Measurements from ENCODE around the gene RNASE11. TPM values are rescaled to one million over a fixed set of nuclear protein-coding genes. Genes with fewer than 3 reads are reported as not detected.

Gene RNASE11
- total and polyA plus RNA-seq, 9 of the 15 experiments (the other 6 are each of a cell fraction or from before 2014, with no cell fraction given), result 0.16 to 0.29 (median 0.22) TPM; not detected in 6

DNA sequence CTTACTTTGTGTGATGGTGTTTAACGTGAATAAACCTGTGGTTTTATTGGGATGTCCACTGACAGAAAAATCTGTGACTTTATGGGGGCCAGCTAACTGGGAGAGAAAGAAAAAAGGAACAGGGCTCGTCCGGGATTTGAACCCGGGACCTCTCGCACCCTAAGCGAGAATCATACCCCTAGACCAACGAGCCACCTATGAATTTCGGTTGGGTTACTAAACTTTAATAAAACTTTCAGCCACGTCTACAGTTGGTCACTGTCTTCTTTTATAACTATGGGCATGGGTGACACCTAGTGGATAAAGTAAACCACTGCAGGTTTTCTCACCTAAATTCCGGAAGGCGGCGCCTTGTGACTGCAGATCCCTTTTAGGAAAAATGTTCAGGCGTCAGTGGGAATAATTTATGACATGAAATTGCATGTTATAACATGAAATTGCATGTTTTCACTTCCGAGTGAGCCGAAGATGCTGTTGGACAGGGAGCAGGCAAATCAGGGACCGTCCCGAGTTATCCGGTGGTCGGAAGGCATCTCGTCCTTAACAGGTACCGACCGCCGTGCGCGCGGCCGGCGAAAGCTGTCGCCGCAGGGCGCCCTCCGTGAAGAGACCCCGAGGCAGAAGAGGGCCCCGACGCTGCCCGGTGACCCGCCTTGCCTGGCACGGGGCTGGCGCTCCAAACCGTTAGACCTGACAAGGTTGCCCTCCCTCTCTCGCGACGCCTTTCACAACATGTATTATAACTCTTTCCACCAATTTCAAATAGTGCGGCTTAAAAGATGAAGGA is 21.6 kb upstream of the RNASE11 start (continued):
- TF ChIP-seq, protein P1, sequence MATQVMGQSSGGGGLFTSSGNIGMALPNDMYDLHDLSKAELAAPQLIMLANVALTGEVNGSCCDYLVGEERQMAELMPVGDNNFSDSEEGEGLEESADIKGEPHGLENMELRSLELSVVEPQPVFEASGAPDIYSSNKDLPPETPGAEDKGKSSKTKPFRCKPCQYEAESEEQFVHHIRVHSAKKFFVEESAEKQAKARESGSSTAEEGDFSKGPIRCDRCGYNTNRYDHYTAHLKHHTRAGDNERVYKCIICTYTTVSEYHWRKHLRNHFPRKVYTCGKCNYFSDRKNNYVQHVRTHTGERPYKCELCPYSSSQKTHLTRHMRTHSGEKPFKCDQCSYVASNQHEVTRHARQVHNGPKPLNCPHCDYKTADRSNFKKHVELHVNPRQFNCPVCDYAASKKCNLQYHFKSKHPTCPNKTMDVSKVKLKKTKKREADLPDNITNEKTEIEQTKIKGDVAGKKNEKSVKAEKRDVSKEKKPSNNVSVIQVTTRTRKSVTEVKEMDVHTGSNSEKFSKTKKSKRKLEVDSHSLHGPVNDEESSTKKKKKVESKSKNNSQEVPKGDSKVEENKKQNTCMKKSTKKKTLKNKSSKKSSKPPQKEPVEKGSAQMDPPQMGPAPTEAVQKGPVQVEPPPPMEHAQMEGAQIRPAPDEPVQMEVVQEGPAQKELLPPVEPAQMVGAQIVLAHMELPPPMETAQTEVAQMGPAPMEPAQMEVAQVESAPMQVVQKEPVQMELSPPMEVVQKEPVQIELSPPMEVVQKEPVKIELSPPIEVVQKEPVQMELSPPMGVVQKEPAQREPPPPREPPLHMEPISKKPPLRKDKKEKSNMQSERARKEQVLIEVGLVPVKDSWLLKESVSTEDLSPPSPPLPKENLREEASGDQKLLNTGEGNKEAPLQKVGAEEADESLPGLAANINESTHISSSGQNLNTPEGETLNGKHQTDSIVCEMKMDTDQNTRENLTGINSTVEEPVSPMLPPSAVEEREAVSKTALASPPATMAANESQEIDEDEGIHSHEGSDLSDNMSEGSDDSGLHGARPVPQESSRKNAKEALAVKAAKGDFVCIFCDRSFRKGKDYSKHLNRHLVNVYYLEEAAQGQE (IDR thresholded peaks at IDR 0.05; ENCODE audit: borderline replicate concordance), result peak; percentile 82
- TF ChIP-seq, protein P1 (CRISPR knock-in tag; IDR thresholded peaks at IDR 0.05; ENCODE audit: low read depth), result no peak
- TF ChIP-seq, protein P2, sequence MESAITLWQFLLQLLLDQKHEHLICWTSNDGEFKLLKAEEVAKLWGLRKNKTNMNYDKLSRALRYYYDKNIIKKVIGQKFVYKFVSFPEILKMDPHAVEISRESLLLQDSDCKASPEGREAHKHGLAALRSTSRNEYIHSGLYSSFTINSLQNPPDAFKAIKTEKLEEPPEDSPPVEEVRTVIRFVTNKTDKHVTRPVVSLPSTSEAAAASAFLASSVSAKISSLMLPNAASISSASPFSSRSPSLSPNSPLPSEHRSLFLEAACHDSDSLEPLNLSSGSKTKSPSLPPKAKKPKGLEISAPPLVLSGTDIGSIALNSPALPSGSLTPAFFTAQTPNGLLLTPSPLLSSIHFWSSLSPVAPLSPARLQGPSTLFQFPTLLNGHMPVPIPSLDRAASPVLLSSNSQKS (CRISPR knock-in tag; IDR thresholded peaks at IDR 0.05), result no peak
- TF ChIP-seq ZNF347 (CRISPR knock-in tag; IDR thresholded peaks at IDR 0.05; ENCODE audit: low read depth) (no peak), ZFP1 (CRISPR knock-in tag; IDR thresholded peaks at IDR 0.05) (no peak), JUNB (CRISPR knock-in tag; conservative IDR thresholded peaks at IDR 0.05) (no peak), ZNF197 (CRISPR knock-in tag; IDR thresholded peaks at IDR 0.05; ENCODE audit: low read depth) (no peak), ETS2 (tag; IDR thresholded peaks at IDR 0.05; ENCODE audit: borderline replicate concordance, poor library complexity, severe bottlenecking) (no peak), YY1 (IDR thresholded peaks at IDR 0.05; ENCODE audit: borderline replicate concordance in 1 of 3, control insufficient read depth in 1 of 3, extremely low read depth in 1 of 3, insufficient read depth in 3 of 3, insufficient read length in 1 of 3, insufficient replicate concordance in 2 of 3, low read depth in 1 of 3, low read length in 2 of 3) (no peak), LEF1 (IDR thresholded peaks at IDR 0.05) (0 out of 2 replicates have a peak, but pooled peaks have one; percentile 26), PHF20 (IDR thresholded peaks at IDR 0.05; ENCODE audit: partially characterized antibody) (peak; percentile 45), ZNF76 (CRISPR knock-in tag; IDR thresholded peaks at IDR 0.05; ENCODE audit: borderline replicate concordance) (no peak), ZNF584 (CRISPR knock-in tag; IDR thresholded peaks at IDR 0.05; ENCODE audit: low read depth) (no peak), ZNF41 (CRISPR knock-in tag; conservative IDR thresholded peaks at IDR 0.05) (no peak), DIDO1 (tag; IDR thresholded peaks at IDR 0.05; ENCODE audit: low read depth) (no peak)
- TF ChIP-seq, protein P3, sequence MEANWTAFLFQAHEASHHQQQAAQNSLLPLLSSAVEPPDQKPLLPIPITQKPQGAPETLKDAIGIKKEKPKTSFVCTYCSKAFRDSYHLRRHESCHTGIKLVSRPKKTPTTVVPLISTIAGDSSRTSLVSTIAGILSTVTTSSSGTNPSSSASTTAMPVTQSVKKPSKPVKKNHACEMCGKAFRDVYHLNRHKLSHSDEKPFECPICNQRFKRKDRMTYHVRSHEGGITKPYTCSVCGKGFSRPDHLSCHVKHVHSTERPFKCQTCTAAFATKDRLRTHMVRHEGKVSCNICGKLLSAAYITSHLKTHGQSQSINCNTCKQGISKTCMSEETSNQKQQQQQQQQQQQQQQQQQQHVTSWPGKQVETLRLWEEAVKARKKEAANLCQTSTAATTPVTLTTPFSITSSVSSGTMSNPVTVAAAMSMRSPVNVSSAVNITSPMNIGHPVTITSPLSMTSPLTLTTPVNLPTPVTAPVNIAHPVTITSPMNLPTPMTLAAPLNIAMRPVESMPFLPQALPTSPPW (CRISPR knock-in tag; IDR thresholded peaks at IDR 0.05), result no peak

All from K562 (cell line).